Fibroblast of skin of back (primary cell): Measurements from ENCODE around the gene GNGT2.
"Not testable (repeated sequence)": the region's sequence is repeated elsewhere in the genome, so short reads cannot be mapped to it uniquely, and the experiment has no call there.

Source experiments
- DNase-seq: peaks from one replicate; pipeline ENCODE4 v3.0.0-alpha.2; 2013

GNGT2 gene

GRCh38 chr17:49203796-49204195, 6.6 kb downstream of the GNGT2 start:
- no peak for DNase-seq

GRCh38 chr17:49201481-49201927, 8.9 kb downstream of the GNGT2 start:
- DNase-seq: peak; percentile 58

- DNase-seq: no peak
Measured at GRCh38 chr17:49200423-49201083, 9.8 kb downstream of the GNGT2 start.

GRCh38 chr17:49198211-49198610, 12.2 kb downstream of the GNGT2 start:
- DNase-seq: no peak

GRCh38 chr17:49197346-49197998, 12.9 kb downstream of the GNGT2 start:
- peak; percentile 19 for DNase-seq

GRCh38 chr17:49196520-49196919, 13.9 kb downstream of the GNGT2 start:
- no peak for DNase-seq

GRCh38 chr17:49195751-49196150, 14.6 kb downstream of the GNGT2 start:
- DNase-seq: no peak

- no peak for DNase-seq
Measured at GRCh38 chr17:49194297-49194607, 16.1 kb downstream of the GNGT2 start.

- DNase-seq: peak; percentile 56
Measured at GRCh38 chr17:49193513-49194296, 16.7 kb downstream of the GNGT2 start.

- peak; percentile 82 for DNase-seq
Measured at GRCh38 chr17:49191917-49192741, 18.2 kb downstream of the GNGT2 start.

- DNase-seq: no peak
Measured at GRCh38 chr17:49191409-49191916, 18.9 kb downstream of the GNGT2 start.

GRCh38 chr17:49190932-49191331, 19.4 kb downstream of the GNGT2 start:
- DNase-seq: no peak

- no peak for DNase-seq
Measured at GRCh38 chr17:49187301-49187700, 23.1 kb downstream of the GNGT2 start.

GRCh38 chr17:49185381-49185780, 25.0 kb downstream of the GNGT2 start:
- not testable (repeated sequence) for DNase-seq

GRCh38 chr17:49184522-49184921, 25.9 kb downstream of the GNGT2 start:
- not testable (repeated sequence) for DNase-seq

- DNase-seq: no peak
Measured at GRCh38 chr17:49183801-49184200, 26.6 kb downstream of the GNGT2 start.

- DNase-seq: no peak
Measured at GRCh38 chr17:49183341-49183740, 27.0 kb downstream of the GNGT2 start.

GRCh38 chr17:49180998-49181635, 29.3 kb downstream of the GNGT2 start:
- no peak for DNase-seq

GRCh38 chr17:49180303-49180702, 30.1 kb downstream of the GNGT2 start:
- peak; percentile 59 for DNase-seq

- DNase-seq: not testable (repeated sequence)
Measured at GRCh38 chr17:49175978-49176377, 34.4 kb downstream of the GNGT2 start.

GRCh38 chr17:49170711-49171110, 39.7 kb downstream of the GNGT2 start:
- DNase-seq: not testable (repeated sequence)

- no peak for DNase-seq
Measured at GRCh38 chr17:49170216-49170615, 40.2 kb downstream of the GNGT2 start.
